HG03469 (cell line): ENCODE data around the gene ALDH6A1.
A peak's percentile ranks its signal among the peaks of the same experiment; 100 is the strongest.
"Not testable (repeated sequence)": the region's sequence is repeated elsewhere in the genome, so short reads cannot be mapped to it uniquely, and the experiment has no call there.

Experiments used
- ATAC-seq: cut with Tn5 transposase; IDR thresholded peaks from one replicate; pipeline ENCODE4 v1.9.1; 2021; ENCODE audit warnings: mild to moderate bottlenecking, moderate library complexity, moderate number of reproducible peaks; ENCODE audit not compliant: unreplicated experiment

ALDH6A1 gene

DNA sequence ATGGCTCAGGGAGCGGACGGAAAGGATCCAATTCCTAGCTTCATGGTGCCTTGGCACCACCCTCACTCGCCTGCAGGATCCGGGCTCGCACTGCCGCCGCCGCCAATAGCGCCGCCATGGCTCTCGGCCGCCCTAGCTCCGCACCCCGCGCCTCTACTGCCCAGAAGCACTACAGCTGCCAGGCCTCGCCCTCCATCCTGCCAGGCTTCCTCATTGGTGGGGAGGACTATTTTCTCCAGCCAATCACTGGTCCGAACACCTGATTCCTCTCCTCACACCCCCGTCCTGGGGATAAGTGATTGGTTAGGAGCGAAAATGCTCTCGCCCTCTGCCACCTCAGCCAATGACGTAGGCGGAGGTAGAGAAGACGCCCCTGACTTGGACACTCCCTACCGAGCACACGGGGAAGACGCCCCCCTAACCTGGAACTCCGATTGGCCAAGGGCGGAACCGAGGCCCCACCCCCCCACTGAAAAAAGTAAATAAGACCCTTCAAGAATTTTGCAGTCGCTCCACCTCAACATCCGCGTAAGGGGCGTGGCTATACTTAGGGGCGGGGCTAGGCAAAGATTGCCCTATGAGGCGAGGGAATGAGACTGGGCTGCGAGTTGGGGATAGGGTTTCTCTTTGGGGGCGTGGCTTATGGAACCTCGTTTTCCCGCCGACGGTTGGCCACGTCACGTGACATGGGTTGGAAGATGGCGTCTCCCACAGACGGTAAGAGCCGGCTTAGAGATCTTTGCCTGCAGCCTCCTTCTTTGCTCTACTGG lies at the start of gene ALDH6A1, which contains the start of gene LIN52:
TSS of gene ALDH6A1 (minus strand) at position 177 of the 770 bp plus-strand sequence. CDS start at position 118, 59 bp downstream.
TSS of gene LIN52 (plus strand) at position 680 of the 770 bp plus-strand sequence. CDS start at position 699, 19 bp downstream.
- ATAC-seq: peak; percentile 83

GRCh38 chr14:74127634-74128033 lies 43.4 kb upstream of the ALDH6A1 start:
- ATAC-seq: no peak

DNA sequence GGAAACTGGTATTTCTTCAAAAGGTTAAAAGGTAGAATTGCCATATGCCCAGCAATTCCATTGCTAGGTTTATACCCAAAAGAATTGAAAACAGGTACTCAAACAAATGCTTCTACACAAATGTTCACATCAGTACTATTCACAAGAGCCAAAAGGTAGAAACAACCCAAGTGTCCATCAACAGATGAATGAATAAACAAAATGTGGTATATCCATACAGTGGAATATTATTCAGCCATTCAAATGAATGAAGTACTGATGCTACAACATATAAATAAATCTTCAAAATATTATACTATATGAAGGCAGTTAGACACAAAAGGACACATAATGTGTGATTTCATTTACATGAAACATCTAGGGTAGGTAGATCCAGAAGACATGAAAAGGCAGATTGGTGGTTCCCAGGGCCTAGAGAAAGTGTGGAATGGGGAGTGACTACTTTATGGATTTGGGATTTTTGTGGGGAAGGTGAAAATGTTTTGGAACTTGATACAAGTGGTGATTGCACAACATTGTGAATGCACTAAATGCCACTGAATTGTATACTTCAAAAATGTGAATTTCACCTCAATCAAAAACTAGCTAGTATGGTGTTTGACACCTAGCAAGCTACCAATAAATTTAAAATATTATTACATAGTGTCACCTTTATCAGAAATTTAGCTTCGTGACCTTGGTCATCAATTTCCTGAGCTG lies 42.2 kb upstream of the ALDH6A1 start:
- no peak for ATAC-seq

DNA sequence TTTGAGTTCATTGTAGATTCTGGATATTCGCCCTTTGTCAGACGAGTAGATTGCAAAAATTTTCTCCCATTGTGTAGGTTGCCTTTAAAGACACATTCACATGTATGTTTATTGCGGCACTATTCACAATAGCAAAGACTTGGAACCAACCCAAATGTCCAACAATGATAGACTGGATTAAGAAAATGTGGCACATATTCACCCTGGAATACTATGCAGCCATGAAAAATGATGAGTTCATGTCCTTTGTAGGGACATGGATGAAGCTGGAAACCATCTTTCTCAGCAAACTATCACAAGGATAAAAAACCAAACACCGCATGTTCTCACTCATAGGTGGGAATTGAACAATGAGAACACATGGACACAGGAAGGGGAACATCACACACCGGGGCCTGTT lies 41.2 kb upstream of the ALDH6A1 start:
- not testable (repeated sequence) for ATAC-seq

DNA sequence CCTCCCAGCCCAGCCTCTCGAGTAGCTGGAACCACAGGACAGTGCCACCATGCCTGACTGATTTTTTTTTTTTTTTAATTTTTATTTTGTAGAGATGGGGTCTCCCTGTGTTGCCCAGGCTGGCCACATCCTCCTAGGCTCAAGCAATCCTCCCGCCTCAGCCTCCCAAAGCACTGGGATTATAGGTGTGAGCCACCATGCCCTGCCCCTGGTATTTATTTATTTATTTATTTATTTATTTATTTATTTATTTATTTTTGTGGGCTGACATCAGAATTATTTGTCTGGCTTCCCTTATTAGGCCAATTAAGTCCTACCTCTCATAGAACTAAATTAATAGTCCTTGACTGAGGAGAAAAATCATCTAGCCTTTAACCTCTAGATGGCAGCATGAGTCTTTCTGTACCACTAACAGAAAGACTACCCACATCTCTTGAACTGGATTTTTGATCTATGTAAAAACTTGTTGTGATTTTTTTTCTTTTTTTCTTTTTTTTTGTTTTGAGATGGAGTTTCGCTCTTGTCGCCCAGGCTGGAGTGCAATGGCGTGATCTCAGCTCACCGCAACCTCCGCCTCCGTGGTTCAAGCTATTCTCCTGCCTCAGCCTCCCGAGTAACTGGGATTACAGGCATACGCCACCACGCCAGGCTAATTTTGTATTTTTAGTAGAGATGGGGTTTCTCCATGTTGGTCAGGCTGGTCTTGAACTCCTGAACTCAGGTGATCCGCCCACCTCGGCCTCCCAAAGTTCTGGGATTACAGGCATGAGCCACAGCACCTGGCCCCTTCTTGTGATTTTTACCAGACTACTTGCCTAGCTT lies 27.4 kb upstream of the ALDH6A1 start:
- ATAC-seq: not testable (repeated sequence)

- ATAC-seq: no peak
These were observed 25.1 kb upstream of the ALDH6A1 start for GRCh38 chr14:74109369-74109768.

- no peak for ATAC-seq
These were observed 21.1 kb upstream of the ALDH6A1 start for GRCh38 chr14:74105381-74105780.

- ATAC-seq: no peak
These were observed 5.2 kb upstream of the ALDH6A1 start for GRCh38 chr14:74089251-74090020.

- ATAC-seq: no peak
These were observed 1.6 kb upstream of the ALDH6A1 start for GRCh38 chr14:74085828-74086227.

- ATAC-seq: no peak
These were observed 889 bp upstream of the ALDH6A1 start for GRCh38 chr14:74085047-74085637.

DNA sequence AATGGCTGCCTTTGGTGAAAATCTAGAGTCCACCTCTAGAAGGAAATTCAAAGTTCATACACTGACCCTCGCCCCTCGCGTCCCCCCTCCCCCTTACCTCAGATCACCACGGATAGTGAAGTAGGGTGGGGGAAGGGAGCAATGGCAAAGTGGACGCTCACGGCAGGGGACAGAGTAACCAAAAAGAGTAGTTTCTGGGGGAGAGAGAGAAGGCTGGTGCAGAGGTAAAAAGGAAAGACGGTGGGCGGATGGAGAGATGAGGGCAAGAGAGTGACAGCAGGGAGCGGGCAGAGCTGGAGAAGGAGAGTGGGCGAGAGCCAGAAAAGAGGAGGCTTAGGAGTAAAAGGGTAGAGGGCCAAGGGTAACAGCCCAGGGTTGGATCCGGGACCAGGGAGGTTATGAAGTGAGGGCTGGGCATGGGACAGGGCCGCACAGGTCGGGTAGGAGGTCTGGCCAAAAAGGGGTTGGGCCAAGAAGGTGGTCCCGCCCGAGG lies 423 bp downstream of the ALDH6A1 start:
- no peak for ATAC-seq

- ATAC-seq: no peak
These were observed 1.1 kb downstream of the ALDH6A1 start for GRCh38 chr14:74083161-74083560.

DNA sequence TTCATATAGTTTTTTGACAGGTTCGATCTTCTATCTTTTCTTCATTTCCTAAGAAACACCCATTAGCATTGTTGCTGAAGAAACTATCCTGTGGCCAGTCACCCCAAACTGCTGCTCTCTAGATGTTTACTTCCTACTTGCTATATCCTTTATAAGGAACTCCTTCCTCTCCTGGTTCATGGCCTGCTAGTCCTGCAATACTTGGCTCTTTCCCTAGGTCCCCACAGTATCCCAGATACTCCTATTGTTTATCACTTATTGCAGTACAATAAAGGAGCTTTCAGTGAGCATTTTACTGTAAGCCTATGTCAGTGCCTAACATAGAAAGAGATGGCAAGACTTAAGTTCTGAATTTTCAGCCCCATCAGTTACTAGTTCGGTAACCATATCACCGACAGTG lies 2.8 kb downstream of the ALDH6A1 start:
- no peak for ATAC-seq

DNA sequence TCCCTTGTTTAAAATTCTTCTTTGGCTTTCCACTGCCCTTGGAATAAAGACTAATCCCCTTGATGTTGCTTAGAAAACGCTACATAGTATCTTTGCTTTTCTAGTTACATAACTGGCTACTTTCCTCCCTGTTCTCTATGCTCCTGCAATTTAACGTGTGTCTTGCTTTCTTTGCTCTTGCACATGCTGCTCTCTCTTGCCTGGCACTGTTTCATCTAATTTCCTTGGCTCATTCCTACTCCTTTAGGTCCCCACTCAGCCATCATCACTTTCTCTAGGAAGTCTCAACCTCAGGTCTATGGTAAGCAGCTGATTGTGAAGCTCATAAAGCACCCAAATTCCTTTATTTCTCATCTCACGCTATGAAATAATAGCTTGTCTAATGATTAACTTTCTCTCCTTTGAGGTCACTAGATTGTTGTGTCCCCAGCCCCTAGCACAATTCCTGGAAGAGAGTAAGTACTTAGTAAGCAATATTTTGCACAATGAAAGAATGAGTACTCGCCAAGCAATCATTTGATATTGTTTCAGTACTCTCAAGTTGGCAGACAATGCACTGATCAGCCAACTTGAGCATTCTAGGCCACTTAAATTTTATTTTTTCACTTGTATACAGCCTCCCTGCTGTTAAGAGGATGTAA lies 3.3 kb downstream of the ALDH6A1 start:
- ATAC-seq: no peak

DNA sequence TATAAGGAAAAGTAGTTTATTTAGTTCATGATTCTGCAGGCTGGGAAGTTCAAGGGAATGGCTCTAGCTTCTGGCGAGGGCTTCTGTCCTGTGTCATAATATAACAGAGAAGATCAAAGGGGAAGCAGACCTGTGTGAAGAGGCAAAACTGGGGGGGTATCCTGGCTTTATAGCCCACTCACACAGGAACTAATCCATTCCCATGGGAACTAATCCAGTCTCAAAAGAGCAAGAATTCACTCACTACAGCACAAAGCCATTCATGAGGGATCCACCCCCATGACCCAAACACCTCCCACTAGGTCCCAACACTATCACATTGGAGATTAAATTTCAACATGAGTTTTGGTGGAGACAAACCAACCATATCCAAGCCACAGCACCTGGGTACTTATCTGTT lies 6.9 kb downstream of the ALDH6A1 start:
- ATAC-seq: no peak

DNA sequence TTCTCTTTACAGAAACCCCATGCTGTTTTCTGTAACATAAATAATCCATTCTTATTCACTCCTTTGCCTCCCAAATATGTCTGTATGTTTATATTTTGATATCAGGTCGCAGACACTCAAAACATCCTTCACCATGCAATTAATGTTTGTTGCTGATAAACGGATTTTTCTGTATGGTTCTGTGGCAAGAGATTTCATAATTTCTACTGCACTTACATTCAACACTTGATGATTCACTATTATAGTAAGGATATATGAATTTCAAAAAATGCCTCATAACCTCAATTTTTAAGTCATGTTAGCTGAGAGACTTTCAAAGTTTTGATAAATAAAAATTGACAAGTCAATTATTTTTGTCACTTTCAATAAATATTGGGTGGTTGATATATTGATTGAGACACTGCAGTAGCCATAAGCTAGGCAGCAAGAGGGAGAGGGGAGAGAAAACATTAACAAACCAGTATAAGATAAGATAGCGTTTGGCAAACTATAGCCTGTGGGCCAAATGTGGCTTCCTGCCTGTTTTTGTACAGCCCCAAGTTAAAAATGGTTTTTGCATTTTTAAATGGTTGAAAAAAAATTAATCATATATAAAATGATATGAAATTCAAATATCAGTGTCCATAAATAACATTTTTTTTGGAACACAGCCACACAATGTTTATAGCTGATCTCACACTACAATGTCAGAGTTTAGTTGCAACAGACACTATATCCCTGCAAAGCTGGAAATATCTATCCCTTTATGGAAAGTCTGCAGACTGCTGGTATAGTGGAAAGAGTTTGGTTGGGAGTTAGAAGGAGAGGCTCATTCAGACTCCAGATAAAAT lies 18.3 kb downstream of the ALDH6A1 start:
- no peak for ATAC-seq

- no peak for ATAC-seq
These were observed 19.4 kb downstream of the ALDH6A1 start for GRCh38 chr14:74064883-74065282.

DNA sequence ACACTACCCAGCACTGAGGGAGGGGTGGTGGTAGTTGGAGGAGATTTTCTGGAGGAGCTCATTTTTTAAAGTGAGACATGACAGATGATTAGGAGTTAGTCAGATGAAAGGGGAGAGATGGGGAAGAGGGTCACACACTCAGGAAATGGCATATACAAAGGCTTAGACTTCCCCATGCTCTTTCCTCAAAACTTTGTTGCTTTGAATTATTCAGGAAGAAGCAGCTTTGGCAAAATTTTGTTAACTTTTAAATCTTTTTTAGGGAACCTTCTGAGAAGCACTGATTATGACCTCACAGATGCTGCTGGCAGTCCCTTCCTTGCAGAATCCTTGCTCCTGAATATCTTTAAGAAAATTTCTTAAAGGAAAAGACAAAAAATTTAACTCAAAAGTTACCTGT lies 19.8 kb downstream of the ALDH6A1 start:
- ATAC-seq: no peak

DNA sequence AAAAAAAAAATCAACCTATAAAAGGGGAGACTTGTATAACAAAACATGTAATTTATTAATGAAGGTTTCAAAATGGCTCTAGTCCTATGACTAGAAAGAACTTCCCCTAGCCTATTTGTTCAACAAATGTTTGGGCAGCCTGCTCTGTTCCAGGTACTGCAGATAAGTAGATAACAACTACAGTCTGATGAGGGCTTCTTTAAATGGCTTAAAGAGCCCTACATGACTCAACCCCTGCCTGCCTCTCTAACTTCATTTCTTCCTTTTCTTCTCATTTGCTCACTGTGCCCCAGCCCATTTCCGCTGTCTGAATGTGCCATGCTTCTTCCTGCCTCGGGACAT lies 21.5 kb downstream of the ALDH6A1 start:
- no peak for ATAC-seq
